ENCODE measurements around the gene SPTB.

SPTB gene

GRCh38 chr14:64891173-64891838 is 11.6 kb upstream of the SPTB start:
- DNase-seq (ENCODE audit: low spot score) = no peak
- TF ChIP-seq CTCF (IDR thresholded peaks at IDR 0.05; ENCODE audit: borderline replicate concordance, control extremely low read depth, extremely low read depth, insufficient read depth, missing control alignments) = no peak
- in situ Hi-C loops (cut with MboI; ENCODE audit: low sequenced_read_pairs, unreplicated experiment) = no loop called here

- in situ Hi-C loops (cut with MboI; ENCODE audit: low sequenced_read_pairs, unreplicated experiment) = loop anchor here (5.0 kb wide), 1 partner anchor 67 kb away; no protein-coding TSS in a partner anchor
- no peak for DNase-seq (ENCODE audit: low spot score)
- no peak for TF ChIP-seq CTCF (IDR thresholded peaks at IDR 0.05; ENCODE audit: borderline replicate concordance, control extremely low read depth, extremely low read depth, insufficient read depth, missing control alignments)
Measured at GRCh38 chr14:64889352-64889751, 9.6 kb upstream of the SPTB start.

GRCh38 chr14:64885559-64885958 is 5.9 kb upstream of the SPTB start:
- no peak for TF ChIP-seq CTCF (IDR thresholded peaks at IDR 0.05; ENCODE audit: borderline replicate concordance, control extremely low read depth, extremely low read depth, insufficient read depth, missing control alignments)
- DNase-seq (ENCODE audit: low spot score) = no peak
- in situ Hi-C loops (cut with MboI; ENCODE audit: low sequenced_read_pairs, unreplicated experiment) = loop anchor here (5.0 kb wide), 1 partner anchor 63 kb away; no protein-coding TSS in a partner anchor

- TF ChIP-seq CTCF (IDR thresholded peaks at IDR 0.05; ENCODE audit: borderline replicate concordance, control extremely low read depth, extremely low read depth, insufficient read depth, missing control alignments) = no peak
- in situ Hi-C loops (cut with MboI; ENCODE audit: low sequenced_read_pairs, unreplicated experiment) = no loop called here
Measured at GRCh38 chr14:64880221-64881121, 764 bp upstream of the SPTB start.

GRCh38 chr14:64878837-64879634 is 671 bp downstream of the SPTB start:
- in situ Hi-C loops (cut with MboI; ENCODE audit: low sequenced_read_pairs, unreplicated experiment) = no loop called here
- peak; percentile 9 for DNase-seq (ENCODE audit: low spot score)
- TF ChIP-seq CTCF (IDR thresholded peaks at IDR 0.05; ENCODE audit: borderline replicate concordance, control extremely low read depth, extremely low read depth, insufficient read depth, missing control alignments) = no peak

More at GRCh38 chr14:64880221-64881121, 764 bp upstream of the SPTB start:
- peak; percentile 72 for DNase-seq (ENCODE audit: low spot score)

GRCh38 chr14:64877846-64878245 is 1.9 kb downstream of the SPTB start:
- TF ChIP-seq CTCF (IDR thresholded peaks at IDR 0.05; ENCODE audit: borderline replicate concordance, control extremely low read depth, extremely low read depth, insufficient read depth, missing control alignments) = no peak
- in situ Hi-C loops (cut with MboI; ENCODE audit: low sequenced_read_pairs, unreplicated experiment) = no loop called here
- DNase-seq (ENCODE audit: low spot score) = no peak
